ENCODE data around the gene ACSF3.

DNA sequence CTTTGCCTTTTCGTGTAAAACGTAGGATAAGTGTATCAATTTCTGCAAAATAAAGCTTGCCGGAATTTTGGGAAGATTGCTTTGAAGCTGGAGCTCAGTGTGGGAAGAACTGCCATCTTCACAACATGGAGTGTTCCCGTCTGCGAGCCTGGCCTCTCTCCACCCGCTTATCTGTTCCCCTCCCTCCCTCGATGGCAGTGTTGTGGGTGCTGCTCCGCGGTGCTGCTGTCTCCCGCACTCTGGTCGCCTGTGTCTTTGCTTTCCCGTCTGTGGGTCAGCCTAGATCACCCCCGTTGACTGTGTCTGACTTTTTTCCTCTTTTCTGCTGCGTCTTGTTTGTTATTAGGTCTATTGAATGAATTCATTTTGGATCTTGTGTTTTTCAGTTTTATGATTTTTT, 17.0 kb downstream of the ACSF3 start:
- no peak for TF ChIP-seq CTCF (IDR thresholded peaks at IDR 0.05)
- no peak for TF ChIP-seq POLR2AphosphoS5 (IDR thresholded peaks at IDR 0.05)
- TF ChIP-seq POLR2A (IDR thresholded peaks at IDR 0.05) = no peak

Data from breast epithelium (tissue), 3 donors.